ENCODE data around the gene SEMA3A. TPM values are rescaled to one million over a fixed set of nuclear protein-coding genes. Genes with fewer than 3 reads are reported as not detected.

SEMA3A gene
- polyA plus RNA-seq, 1 experiment = 6.8 TPM

DNA sequence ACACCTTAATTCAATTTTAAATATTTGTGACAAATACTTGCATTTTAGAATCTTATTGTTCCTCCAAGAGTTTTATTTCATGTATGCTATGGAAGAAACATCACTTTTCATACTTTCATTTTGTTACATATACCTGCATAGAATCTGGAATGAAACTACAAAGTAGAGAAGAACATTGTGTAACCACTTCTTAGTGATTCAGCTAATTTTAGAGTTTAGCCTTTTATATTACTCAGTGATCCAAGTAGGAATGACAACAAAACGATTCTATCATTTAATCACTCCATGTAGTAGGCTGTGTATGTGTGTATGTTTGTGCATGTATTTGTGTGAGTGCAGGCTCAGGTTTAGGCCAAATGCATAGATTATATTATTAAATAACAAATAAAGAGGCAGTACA lies 14.4 kb upstream of the SEMA3A start:
- no peak for DNase-seq (ENCODE audit: low read depth)
- CTCF ChIA-PET = interaction anchor here (0.6 kb wide), 1 partner anchor 458 kb away, joined by 3 read pairs; no protein-coding TSS in a partner anchor
- Histone ChIP-seq H3K4me3 (ENCODE audit: low read depth, low read length) (no peak overlapping the region), H3K27me3 (ENCODE audit: control insufficient read depth, insufficient read depth, low read length) (no peaks in the 10 kb centered on the region), H3K36me3 (ENCODE audit: control insufficient read depth, insufficient read depth, low read length) (no peaks in the 10 kb centered on the region)
- POLR2A ChIA-PET = no interaction called here
- TF ChIP-seq, protein P1, sequence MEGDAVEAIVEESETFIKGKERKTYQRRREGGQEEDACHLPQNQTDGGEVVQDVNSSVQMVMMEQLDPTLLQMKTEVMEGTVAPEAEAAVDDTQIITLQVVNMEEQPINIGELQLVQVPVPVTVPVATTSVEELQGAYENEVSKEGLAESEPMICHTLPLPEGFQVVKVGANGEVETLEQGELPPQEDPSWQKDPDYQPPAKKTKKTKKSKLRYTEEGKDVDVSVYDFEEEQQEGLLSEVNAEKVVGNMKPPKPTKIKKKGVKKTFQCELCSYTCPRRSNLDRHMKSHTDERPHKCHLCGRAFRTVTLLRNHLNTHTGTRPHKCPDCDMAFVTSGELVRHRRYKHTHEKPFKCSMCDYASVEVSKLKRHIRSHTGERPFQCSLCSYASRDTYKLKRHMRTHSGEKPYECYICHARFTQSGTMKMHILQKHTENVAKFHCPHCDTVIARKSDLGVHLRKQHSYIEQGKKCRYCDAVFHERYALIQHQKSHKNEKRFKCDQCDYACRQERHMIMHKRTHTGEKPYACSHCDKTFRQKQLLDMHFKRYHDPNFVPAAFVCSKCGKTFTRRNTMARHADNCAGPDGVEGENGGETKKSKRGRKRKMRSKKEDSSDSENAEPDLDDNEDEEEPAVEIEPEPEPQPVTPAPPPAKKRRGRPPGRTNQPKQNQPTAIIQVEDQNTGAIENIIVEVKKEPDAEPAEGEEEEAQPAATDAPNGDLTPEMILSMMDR (IDR thresholded peaks at IDR 0.05; ENCODE audit: insufficient read depth, low read depth, low read length) = no peak

DNA sequence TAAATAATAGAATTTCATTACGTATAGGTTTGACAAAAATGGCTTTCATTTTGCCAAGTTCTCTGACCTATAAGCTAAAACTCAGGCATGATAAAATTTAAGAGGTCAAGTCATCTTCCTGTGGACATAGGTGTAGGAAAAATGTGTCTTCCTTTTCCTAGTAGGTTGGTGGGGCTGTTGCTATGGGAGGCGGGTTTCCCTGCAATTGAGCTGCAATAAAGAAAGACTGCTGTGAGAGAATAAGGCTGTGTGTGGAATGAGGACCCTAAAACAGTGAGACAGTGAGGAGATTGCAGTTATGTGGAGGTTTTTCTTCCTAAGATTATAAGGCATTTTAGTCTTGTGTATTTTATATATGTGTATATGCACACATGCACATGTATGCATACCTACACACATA lies 13.0 kb upstream of the SEMA3A start:
- Histone ChIP-seq H3K36me3 (ENCODE audit: control insufficient read depth, insufficient read depth, low read length) (no peaks in the 10 kb centered on the region), H3K27me3 (ENCODE audit: control insufficient read depth, insufficient read depth, low read length) (no peaks in the 10 kb centered on the region), H3K4me3 (ENCODE audit: low read depth, low read length) (no peak overlapping the region)
- no peak for DNase-seq (ENCODE audit: low read depth)
- TF ChIP-seq, protein P1 (IDR thresholded peaks at IDR 0.05; ENCODE audit: insufficient read depth, low read depth, low read length) = no peak
- ChIA-PET CTCF (no interaction called here), POLR2A (no interaction called here)

GRCh38 chr7:84207025-84207424 lies 12.4 kb upstream of the SEMA3A start:
- TF ChIP-seq, protein P1 (IDR thresholded peaks at IDR 0.05; ENCODE audit: insufficient read depth, low read depth, low read length) = no peak
- no peak overlapping the region for H3K4me3 ChIP-seq (ENCODE audit: low read depth, low read length)
- no peak for DNase-seq (ENCODE audit: low read depth)
- H3K27me3 ChIP-seq (ENCODE audit: control insufficient read depth, insufficient read depth, low read length) = no peaks in the 10 kb centered on the region
- CTCF ChIA-PET = no interaction called here
- no peaks in the 10 kb centered on the region for H3K36me3 ChIP-seq (ENCODE audit: control insufficient read depth, insufficient read depth, low read length)
- POLR2A ChIA-PET = no interaction called here

- no peaks in the 10 kb centered on the region for H3K27me3 ChIP-seq (ENCODE audit: control insufficient read depth, insufficient read depth, low read length)
- H3K4me3 ChIP-seq (ENCODE audit: low read depth, low read length) = no peak overlapping the region
- no peaks in the 10 kb centered on the region for H3K36me3 ChIP-seq (ENCODE audit: control insufficient read depth, insufficient read depth, low read length)
- TF ChIP-seq, protein P1 (IDR thresholded peaks at IDR 0.05; ENCODE audit: insufficient read depth, low read depth, low read length) = no peak
- no peak for DNase-seq (ENCODE audit: low read depth)
- ChIA-PET CTCF (no interaction called here), POLR2A (no interaction called here)
These were observed 10.1 kb upstream of the SEMA3A start for GRCh38 chr7:84204655-84205054.

DNA sequence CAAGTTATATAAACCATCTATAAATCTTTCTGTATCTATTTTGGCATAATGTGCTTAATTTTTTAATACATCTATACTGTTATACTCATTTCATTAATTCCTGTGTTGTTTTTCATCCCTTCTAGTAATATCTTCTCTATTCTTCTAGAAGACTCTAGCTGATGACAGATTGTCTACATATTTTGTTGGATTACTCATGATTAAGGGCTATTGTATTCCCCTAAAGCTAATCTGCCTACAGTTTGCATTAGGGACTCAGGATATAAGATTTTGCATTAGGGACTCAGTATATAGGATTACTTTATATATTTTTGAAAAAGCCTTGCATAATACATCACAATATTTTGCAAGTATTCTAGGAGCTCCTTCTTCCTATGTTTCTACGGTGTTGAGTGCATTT lies 8.3 kb upstream of the SEMA3A start:
- ChIA-PET CTCF (no interaction called here), POLR2A (no interaction called here)
- no peaks in the 10 kb centered on the region for H3K36me3 ChIP-seq (ENCODE audit: control insufficient read depth, insufficient read depth, low read length)
- H3K4me3 ChIP-seq (ENCODE audit: low read depth, low read length) = no peak overlapping the region
- H3K27me3 ChIP-seq (ENCODE audit: control insufficient read depth, insufficient read depth, low read length) = no peaks in the 10 kb centered on the region
- TF ChIP-seq, protein P1 (IDR thresholded peaks at IDR 0.05; ENCODE audit: insufficient read depth, low read depth, low read length) = no peak
- no peak for DNase-seq (ENCODE audit: low read depth)
